Stomach (tissue), 9 donors: ENCODE data around the gene CTRB1. TPM values are rescaled to one million over a fixed set of nuclear protein-coding genes. Genes with fewer than 3 reads are reported as not detected.
"Not testable (repeated sequence)": the region's sequence is repeated elsewhere in the genome, so short reads cannot be mapped to it uniquely, and the experiment has no call there.

Experiments
- DNase-seq, 2 donors: peaks; one replicate each; pipeline versions ENCODE4 v3.0.0 to v3.0.0-alpha.2; 2013 to 2019
- H3K27ac ChIP-seq, 5 donors: fragments of 200-600 bp in 4 of 5; sonication (generic) in 4 of 5; one replicate each; pipeline ENCODE4 v1.5.1; 2013 to 2019; ENCODE audit warnings: mild to moderate bottlenecking in 1 of 5, moderate library complexity in 1 of 5
- H3K27me3 ChIP-seq, 3 donors: fragments of 200-600 bp; sonication (generic); one replicate each; pipeline ENCODE4 v1.5.1; 2017 to 2019; ENCODE audit warnings: mixed run types in 1 of 3
- H3K36me3 ChIP-seq, 4 donors: fragments of 200-600 bp; sonication (generic); 1 replicate in 3 of 4; 2 replicates in 1 of 4; pipeline ENCODE4 v1.5.1; 2016 to 2019
- H3K4me1 ChIP-seq, 4 donors: fragments of 200-600 bp; sonication (generic); one replicate each; pipeline ENCODE4 v1.5.1; 2016 to 2019
- H3K4me3 ChIP-seq, 4 donors: fragments of 200-600 bp; sonication (generic) in 3 of 4; one replicate each; pipeline ENCODE4 v1.5.1; 2016 to 2019; ENCODE audit warnings: mild to moderate bottlenecking in 1 of 4
- H3K9me3 ChIP-seq, 4 donors: fragments of 200-600 bp; sonication (generic); one replicate each; pipeline ENCODE4 v1.5.1; 2016 to 2019
- EP300 ChIP-seq: sonication (generic); formaldehyde crosslinking; IDR thresholded peaks from one replicate; pipeline ENCODE4 v1.6.1; 2017; ENCODE audit warnings: antibody characterized with exemption
- POLR2A ChIP-seq, 4 donors: fragments of 450-650 bp; IDR thresholded peaks; one replicate each; pipeline ENCODE4 v1.6.1; 2016; ENCODE audit warnings: antibody characterized with exemption in 4 of 4, control low read depth in 2 of 4, mild to moderate bottlenecking in 1 of 4, moderate library complexity in 1 of 4
- POLR2AphosphoS5 ChIP-seq, 3 donors: sonication (generic); formaldehyde crosslinking; IDR thresholded peaks; one replicate each; pipeline ENCODE4 v1.6.1; 2016; ENCODE audit warnings: antibody characterized with exemption in 3 of 3
- WGBS, 5 donors: extraction: QIAGEN DNeasy Blood & Tissue Kit in 3 of 5; methylation state at CpG; one replicate each; pipeline versions ENCODE4 v1.1.5 to v1.1.7; 2013 to 2018; 5-methylcytosine and 5-hydroxymethylcytosine counted together
- intact Hi-C: fragments of 100-400 bp; cut with DNase I; formaldehyde crosslinking; loops from one replicate; pipeline ENCODE4 v1.15.1; 2023; ENCODE audit warnings: low total_unique reads
- polyA plus RNA-seq, 3 donors: library from polyadenylated mRNA; stranded (reverse); fragments of 200-250 nt; gene quantifications; one replicate each; pipeline ENCODE4 v1.2.3, GENCODE V29; 2013
- total RNA-seq, 5 donors: library from RNA; depleted of rRNA; stranded (reverse); fragments of >200 nt; gene quantifications; one replicate each; pipeline versions ENCODE4 v1.1.0 to v1.2.3, GENCODE V29; 2014 to 2016
- TF ChIP-seq, protein P1 (sequence below), 7 experiments: fragments of 450-650 bp in 4 of 7; fragments of 200-600 bp in 3 of 7; sonication (generic) in 3 of 7; IDR thresholded peaks; one replicate each; pipeline ENCODE4 v1.5.1; 2016 to 2019; ENCODE audit warnings: antibody characterized with exemption in 7 of 7, control low read depth in 2 of 7, mild to moderate bottlenecking in 1 of 7
- donor health status: healthy with polysubstance abuse.
- donor health status: Bipolar disorder and iron deficiency.
- donor health status: healthy.

CTRB1 gene
- total and polyA plus RNA-seq, 8 donors: 2.5 to 35.9 (median 2.9) TPM; not detected in 5

DNA sequence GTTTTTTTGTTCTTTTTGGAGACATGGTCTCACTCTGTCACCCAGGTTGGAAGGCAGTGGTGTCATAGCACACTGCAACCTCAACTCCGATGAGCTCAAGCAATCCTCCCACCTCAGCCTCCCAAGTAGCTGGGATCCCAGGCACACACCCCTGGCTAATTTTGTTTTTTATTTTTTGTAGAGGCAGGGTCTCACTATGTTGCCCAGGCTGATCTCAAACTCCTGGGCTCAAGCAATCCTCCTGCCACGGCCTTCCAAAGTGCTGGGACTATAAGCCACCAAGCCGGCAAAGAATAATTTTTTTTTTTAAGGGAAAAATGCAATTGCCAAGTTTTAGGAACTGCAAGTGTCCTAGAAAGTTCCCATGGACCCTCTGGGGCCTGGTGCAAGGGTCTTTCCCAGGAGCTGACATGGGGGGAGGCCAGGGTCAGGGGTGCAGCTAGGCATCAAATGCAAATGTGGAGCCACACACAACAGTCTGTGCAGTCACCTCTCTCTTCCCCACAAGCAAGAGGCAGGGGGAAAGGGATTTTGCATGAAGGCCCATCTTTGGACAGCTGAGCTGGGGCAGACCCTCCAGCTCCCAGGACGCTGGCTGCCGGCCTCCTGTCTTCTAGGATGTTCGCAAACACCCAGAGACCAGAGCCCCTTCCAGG lies 52.8 kb downstream of the CTRB1 start:
- DNase-seq: no peak
- TF ChIP-seq POLR2A (IDR thresholded peaks at IDR 0.05) (no peak), POLR2AphosphoS5 (IDR thresholded peaks at IDR 0.05) (no peak), EP300 (no peak)
- TF ChIP-seq, protein P1, sequence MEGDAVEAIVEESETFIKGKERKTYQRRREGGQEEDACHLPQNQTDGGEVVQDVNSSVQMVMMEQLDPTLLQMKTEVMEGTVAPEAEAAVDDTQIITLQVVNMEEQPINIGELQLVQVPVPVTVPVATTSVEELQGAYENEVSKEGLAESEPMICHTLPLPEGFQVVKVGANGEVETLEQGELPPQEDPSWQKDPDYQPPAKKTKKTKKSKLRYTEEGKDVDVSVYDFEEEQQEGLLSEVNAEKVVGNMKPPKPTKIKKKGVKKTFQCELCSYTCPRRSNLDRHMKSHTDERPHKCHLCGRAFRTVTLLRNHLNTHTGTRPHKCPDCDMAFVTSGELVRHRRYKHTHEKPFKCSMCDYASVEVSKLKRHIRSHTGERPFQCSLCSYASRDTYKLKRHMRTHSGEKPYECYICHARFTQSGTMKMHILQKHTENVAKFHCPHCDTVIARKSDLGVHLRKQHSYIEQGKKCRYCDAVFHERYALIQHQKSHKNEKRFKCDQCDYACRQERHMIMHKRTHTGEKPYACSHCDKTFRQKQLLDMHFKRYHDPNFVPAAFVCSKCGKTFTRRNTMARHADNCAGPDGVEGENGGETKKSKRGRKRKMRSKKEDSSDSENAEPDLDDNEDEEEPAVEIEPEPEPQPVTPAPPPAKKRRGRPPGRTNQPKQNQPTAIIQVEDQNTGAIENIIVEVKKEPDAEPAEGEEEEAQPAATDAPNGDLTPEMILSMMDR (IDR thresholded peaks at IDR 0.05): no peak
- 76 to 87% (median 84%) methylated on average over 6 of the region's 6 CpGs for WGBS, 5 donors
- Histone ChIP-seq H3K27me3 (peaks cover 0 to 10% (median 0%) of the 10 kb centered on the region in 3 donors), H3K9me3 (no peaks in the 10 kb centered on the region), H3K27ac (no peak overlapping the region), H3K4me3 (no peak overlapping the region), H3K36me3 (no peaks in the 10 kb centered on the region), H3K4me1 (peaks cover 1 to 18% (median 12%) of the 10 kb centered on the region in 4 donors)
- intact Hi-C loops: no loop called here

DNA sequence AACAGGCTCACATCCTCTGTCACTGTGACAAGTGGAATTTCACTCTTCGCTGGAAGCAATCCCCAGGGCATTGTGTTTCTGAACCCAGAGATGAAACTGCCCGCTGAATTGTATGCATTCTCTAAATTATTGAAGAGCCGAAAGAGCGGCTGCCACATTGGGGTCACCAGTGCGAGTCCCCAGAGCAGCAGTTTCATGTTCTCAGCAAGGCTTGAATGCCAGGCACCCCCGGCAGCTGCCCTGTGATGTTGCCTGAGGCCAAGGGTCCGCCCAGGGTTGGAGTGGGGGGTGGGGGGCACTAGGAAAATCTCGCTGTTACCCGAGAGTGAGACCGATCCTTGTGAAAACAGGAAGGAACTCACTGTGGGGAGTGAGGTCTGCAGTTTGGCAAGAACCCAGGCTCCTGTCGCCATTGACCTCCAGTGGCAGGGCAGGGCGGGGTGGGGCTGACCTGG lies 53.3 kb downstream of the CTRB1 start:
- WGBS, 5 donors: 48 to 58% (median 54%) methylated on average over 9 to 12 of the region's 12 CpGs
- intact Hi-C loops: no loop called here
- Histone ChIP-seq H3K4me1 (peaks cover 0 to 12% (median 7%) of the 10 kb centered on the region in 4 donors), H3K9me3 (no peaks in the 10 kb centered on the region), H3K27ac (no peak overlapping the region), H3K27me3 (peaks cover 0 to 4% (median 0%) of the 10 kb centered on the region in 3 donors), H3K36me3 (no peaks in the 10 kb centered on the region), H3K4me3 (no peak overlapping the region)
- peak in 1 of 2 donors; percentile 51 for DNase-seq
- TF ChIP-seq POLR2A (IDR thresholded peaks at IDR 0.05): no peak
- no peak for TF ChIP-seq POLR2AphosphoS5 (IDR thresholded peaks at IDR 0.05)
- no peak for TF ChIP-seq EP300
- TF ChIP-seq, protein P1 (IDR thresholded peaks at IDR 0.05): no peak

DNA sequence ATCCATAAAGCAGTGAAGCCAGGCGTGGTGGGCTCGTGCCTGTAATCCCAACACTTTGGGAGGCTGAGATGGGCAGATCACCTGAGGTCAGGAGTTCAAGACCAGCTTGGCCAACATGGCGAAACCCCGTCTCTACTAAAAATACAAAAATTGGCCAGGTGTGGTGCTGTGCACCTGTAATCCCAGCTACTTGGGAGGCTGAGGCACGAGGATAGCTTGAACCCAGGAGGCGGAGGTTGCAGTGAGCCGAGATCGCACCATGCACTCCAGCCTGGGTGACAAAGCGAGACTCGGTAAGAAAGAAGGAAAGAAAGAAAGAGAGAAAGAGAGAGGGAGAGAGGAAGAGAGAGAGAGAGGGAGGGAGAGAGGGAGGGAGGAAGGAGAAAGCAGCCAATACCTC lies 53.8 kb downstream of the CTRB1 start:
- H3K4me3 ChIP-seq, H3K27ac ChIP-seq, H3K27me3 ChIP-seq, DNase-seq, H3K4me1 ChIP-seq, H3K9me3 ChIP-seq, H3K36me3 ChIP-seq, intact Hi-C loops: not testable (repeated sequence)
- 91 to 95% (median 92%) methylated on average over 10 of the region's 10 CpGs for WGBS, 5 donors

DNA sequence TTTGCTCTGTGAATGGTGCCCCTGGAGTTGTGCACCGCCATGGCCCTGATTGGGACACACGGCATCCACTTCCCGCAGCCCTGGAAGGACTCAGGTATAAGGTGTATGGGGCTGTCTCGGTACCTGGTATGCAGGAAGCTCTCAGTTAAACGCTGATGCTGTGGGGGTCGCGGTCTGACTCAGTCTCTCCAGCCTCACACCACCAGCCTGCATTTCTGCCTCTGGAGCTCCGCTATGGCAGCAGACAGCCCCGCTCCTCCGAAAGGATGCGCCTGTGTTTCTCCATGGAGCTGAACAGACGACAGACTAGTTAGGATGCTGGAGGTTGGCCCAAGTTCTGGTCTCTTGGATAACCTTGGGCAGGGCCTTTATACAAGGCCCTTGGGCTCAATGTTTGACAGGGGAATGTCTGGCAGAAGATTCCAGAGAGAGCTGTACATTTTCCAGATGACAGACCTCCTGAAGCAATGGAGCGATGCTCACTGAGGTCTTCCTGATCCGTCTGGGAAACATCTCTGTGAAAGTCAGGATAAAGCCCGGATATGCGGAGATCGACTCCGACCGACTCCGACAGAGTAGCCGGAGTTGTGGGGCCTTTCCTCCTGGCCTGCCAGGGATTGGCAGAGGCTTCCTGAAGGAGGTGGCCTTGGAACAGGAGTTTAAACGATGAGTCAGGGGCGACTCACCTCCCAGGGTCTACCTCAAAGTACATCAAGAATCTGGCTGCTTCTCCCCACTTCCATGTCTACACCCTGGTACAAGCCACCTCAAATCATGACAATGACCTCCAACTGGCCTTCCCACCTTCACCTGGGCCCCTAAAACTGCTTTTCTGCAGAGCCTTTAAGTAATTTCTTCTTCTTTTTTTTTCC lies 54.5 kb downstream of the CTRB1 start:
- WGBS, 5 donors: 87 to 93% (median 89%) methylated on average over 23 of the region's 23 CpGs

More for the DNA sequence above, 54.5 kb downstream of the CTRB1 start:
- no peak for TF ChIP-seq POLR2AphosphoS5 (IDR thresholded peaks at IDR 0.05)
- no peak overlapping the region for H3K27ac ChIP-seq
- intact Hi-C loops: no loop called here
- peaks cover 0 to under 1% (median 0%) of the 10 kb centered on the region in 4 donors for H3K4me1 ChIP-seq
- no peak overlapping the region for H3K4me3 ChIP-seq
- no peaks in the 10 kb centered on the region for H3K36me3 ChIP-seq
- H3K9me3 ChIP-seq: no peaks in the 10 kb centered on the region
- H3K27me3 ChIP-seq: no peaks in the 10 kb centered on the region
- no peak for DNase-seq

Other genes with a start within 250 kb of the CTRB1 start
- gene WDR59, start 233.9 kb upstream of the CTRB1 start, total RNA-seq: 100 to 1,000 TPM in 3 of 5 donors, 10 to 100 TPM in 2; 25.5 to 266 (median 105) TPM
- 10 to 100 TPM; 12.1 to 27.7 (median 22.8) TPM for gene WDR59, start 233.9 kb upstream of the CTRB1 start, polyA plus RNA-seq
- gene ZNRF1, start 220.0 kb upstream of the CTRB1 start, total RNA-seq: 10 to 100 TPM in 4 of 5 donors, 1 to 10 TPM in 1; 8.8 to 40.1 (median 18.7) TPM
- 10 to 100 TPM in 2 of 3 donors, 1 to 10 TPM in 1; 9.7 to 14.2 (median 13.8) TPM for gene ZNRF1, start 220.0 kb upstream of the CTRB1 start, polyA plus RNA-seq
- gene LDHD, start 102.2 kb upstream of the CTRB1 start, total RNA-seq: 100 to 1,000 TPM in 1 of 5 donors, 10 to 100 TPM in 3, 1 to 10 TPM in 1; 5.0 to 110 (median 27.2) TPM
- 10 to 100 TPM; 13.0 to 34.2 (median 21.0) TPM for gene LDHD, start 102.2 kb upstream of the CTRB1 start, polyA plus RNA-seq
- gene ZFP1, start 70.5 kb upstream of the CTRB1 start, total RNA-seq: 10 to 100 TPM in 2 of 5 donors, 1 to 10 TPM in 2, not detected in 1; 2.7 to 29.2 (median 10.2) TPM
- 1 to 10 TPM; 2.9 to 5.2 (median 3.9) TPM for gene ZFP1, start 70.5 kb upstream of the CTRB1 start, polyA plus RNA-seq
- gene CTRB2, start 11.8 kb upstream of the CTRB1 start, total RNA-seq: not detected
- gene CTRB2, start 11.8 kb upstream of the CTRB1 start, polyA plus RNA-seq: 10 to 100 TPM in 1 of 3 donors, 1 to 10 TPM in 2; 2.7 to 26.6 (median 4.0) TPM
- gene BCAR1, start 32.6 kb downstream of the CTRB1 start, total RNA-seq: 100 to 1,000 TPM in 3 of 5 donors, 10 to 100 TPM in 2; 44.4 to 219 (median 122) TPM
- gene BCAR1, start 32.6 kb downstream of the CTRB1 start, polyA plus RNA-seq: 10 to 100 TPM; 34.7 to 51.5 (median 45.6) TPM
- 100 to 1,000 TPM in 1 of 5 donors, 10 to 100 TPM in 3, not detected in 1; 25.8 to 104 (median 63.9) TPM for gene CFDP1, start 214.5 kb downstream of the CTRB1 start, total RNA-seq
- 100 to 1,000 TPM in 1 of 3 donors, 10 to 100 TPM in 2; 49.4 to 126 (median 60.7) TPM for gene CFDP1, start 214.5 kb downstream of the CTRB1 start, polyA plus RNA-seq
- 100 to 1,000 TPM in 1 of 5 donors, 10 to 100 TPM in 3, 1 to 10 TPM in 1; 7.6 to 134 (median 12.0) TPM for gene TMEM170A, start 245.7 kb downstream of the CTRB1 start, total RNA-seq
- gene TMEM170A, start 245.7 kb downstream of the CTRB1 start, polyA plus RNA-seq: 1 to 10 TPM; 3.6 to 4.1 (median 3.7) TPM